B cell (primary cell): Measurements from ENCODE around the gene XPC. TPM values are rescaled to one million over a fixed set of nuclear protein-coding genes. Genes with fewer than 3 reads are reported as not detected.
A peak's percentile ranks its signal among the peaks of the same experiment; 100 is the strongest.

ENCODE experiments used
- ATAC-seq: fragments of 200-7000 bp; cut with Tn5 transposase; one replicate; pipeline ENCODE4 v1.10.0; 2021; ENCODE audit warnings: low read depth, mild to moderate bottlenecking, moderate number of reproducible peaks, moderate library complexity
- CTCF ChIA-PET: fragments of 350-600 bp; sonication (Branson Sonifier 250); formaldehyde crosslinking; loops from one replicate; lab custom pipeline; 2021; ENCODE audit warnings: antibody characterized with exemption, inconsistent platforms; lab: Charles Lee
- POLR2A ChIA-PET: fragments of 350-600 bp; sonication (Branson Sonifier 250); formaldehyde crosslinking; loops from one replicate; lab custom pipeline; 2021; ENCODE audit warnings: antibody characterized with exemption; lab: Charles Lee
- DNase-seq: peaks from one replicate; pipeline ENCODE4 v3.0.0; 2013
- H2AFZ ChIP-seq: 2 replicates; pipeline ENCODE4 v1.6.1; 2012; ENCODE audit warnings: mild to moderate bottlenecking, low read depth, low read length; ENCODE audit not compliant: insufficient read depth, poor library complexity, severe bottlenecking
- H3K27ac ChIP-seq, 2 donors: 1 replicate in 1 of 2; 2 replicates in 1 of 2; pipeline ENCODE4 v1.5.1; 2012 to 2013; ENCODE audit warnings: low read length in 2 of 2, mild to moderate bottlenecking in 2 of 2, moderate library complexity in 1 of 2
- H3K27me3 ChIP-seq, 4 experiments: fragments of 200-600 bp in 1 of 4; sonication (generic) in 1 of 4; replicated peaks in 1 of 4; 1 replicate in 2 of 4; 2 replicates in 2 of 4; pipeline versions ENCODE4 v1.6.1 to v1.7.0; 2013 to 2016; ENCODE audit warnings: low read length in 3 of 4, mild to moderate bottlenecking in 2 of 4, mixed read lengths in 1 of 4, moderate library complexity in 1 of 4; ENCODE audit not compliant: insufficient read depth in 4 of 4, control insufficient read depth in 3 of 4; ENCODE audit errors: control extremely low read depth in 1 of 4
- H3K36me3 ChIP-seq, 2 experiments: replicated peaks in 1 of 2; 1 replicate in 1 of 2; 2 replicates in 1 of 2; pipeline versions ENCODE4 v1.6.1 to v1.7.1; 2013; ENCODE audit warnings: low read length in 1 of 2; ENCODE audit not compliant: insufficient read depth in 2 of 2, control insufficient read depth in 1 of 2; ENCODE audit errors: control extremely low read depth in 1 of 2, extremely low read depth in 1 of 2
- H3K4me1 ChIP-seq, 2 donors: fragments of 200-600 bp in 1 of 2; sonication (generic) in 1 of 2; 1 replicate in 1 of 2; 2 replicates in 1 of 2; pipeline versions ENCODE4 v1.5.1 to v1.6.1; 2013 to 2017; ENCODE audit warnings: low read length in 2 of 2; ENCODE audit not compliant: control insufficient read depth in 2 of 2, insufficient read depth in 2 of 2
- H3K4me2 ChIP-seq: replicated peaks from 2 replicates; pipeline ENCODE3; 2012; ENCODE audit warnings: mild to moderate bottlenecking, low read depth, low read length; ENCODE audit not compliant: poor library complexity, severe bottlenecking
- H3K4me3 ChIP-seq, 5 experiments: fragments of 200-600 bp in 1 of 5; sonication (generic) in 1 of 5; 1 replicate in 3 of 5; 2 replicates in 2 of 5; pipeline versions ENCODE4 v1.5.1 to v1.7.0; 2011 to 2016; ENCODE audit warnings: low read length in 4 of 5, mild to moderate bottlenecking in 4 of 5, low read depth in 2 of 5, control low read depth in 1 of 5, moderate library complexity in 1 of 5; ENCODE audit not compliant: insufficient read depth in 1 of 5; ENCODE audit errors: control extremely low read depth in 1 of 5, extremely low read depth in 1 of 5
- H3K79me2 ChIP-seq: fragments of 200-600 bp; sonication (generic); one replicate; pipeline ENCODE4 v1.6.0; 2016; ENCODE audit warnings: low read length; ENCODE audit not compliant: control insufficient read depth, insufficient read depth
- H3K9ac ChIP-seq: fragments of 200-600 bp; sonication (generic); 2 replicates; pipeline ENCODE4 v1.6.1; 2017; ENCODE audit warnings: mild to moderate bottlenecking, low read length, moderate library complexity
- H3K9me3 ChIP-seq, 3 donors: one replicate each; pipeline versions ENCODE4 v1.6.1 to v1.7.1; 2013; ENCODE audit warnings: low read length in 2 of 3; ENCODE audit not compliant: control insufficient read depth in 2 of 3, insufficient read depth in 1 of 3; ENCODE audit errors: control extremely low read depth in 1 of 3
- H4K20me1 ChIP-seq: 2 replicates; pipeline ENCODE4 v1.6.0; 2012; ENCODE audit warnings: mild to moderate bottlenecking, low read length; ENCODE audit not compliant: insufficient read depth, control insufficient read depth, poor library complexity, severe bottlenecking
- H3K27ac Mint-ChIP-seq: one replicate; pipeline ENCODE4 v1.8.0; 2021; ENCODE audit warnings: mixed read lengths
- H3K27me3 Mint-ChIP-seq: one replicate; pipeline ENCODE4 v1.8.0; 2021; ENCODE audit warnings: mixed read lengths
- H3K4me1 Mint-ChIP-seq: one replicate; pipeline ENCODE4 v1.8.0; 2021; ENCODE audit warnings: mixed read lengths
- H3K4me3 Mint-ChIP-seq: one replicate; pipeline ENCODE4 v1.8.0; 2021; ENCODE audit warnings: mixed read lengths
- H3K9me3 Mint-ChIP-seq: one replicate; pipeline ENCODE4 v1.8.0; 2022; ENCODE audit warnings: mixed read lengths; ENCODE audit not compliant: insufficient read depth
- EZH2 ChIP-seq: IDR thresholded peaks from 2 replicates; pipeline ENCODE4 v1.6.1; 2012; ENCODE audit warnings: borderline replicate concordance, low read depth, mild to moderate bottlenecking, moderate library complexity, low read length; ENCODE audit not compliant: insufficient read depth, poor library complexity, severe bottlenecking
- WGBS: methylation state at CpG from one replicate; pipeline ENCODE4 v1.1.5; 2013; ENCODE audit warnings: missing lambda C conversion rate; ENCODE audit not compliant: insufficient coverage; 5-methylcytosine and 5-hydroxymethylcytosine counted together
- intact Hi-C: fragments of 100-400 bp; cut with micrococcal nuclease; formaldehyde crosslinking; loops from one replicate; pipeline ENCODE4 v1.10.0; 2022
- polyA plus RNA-seq: library from polyadenylated mRNA; depleted of rRNA; stranded (reverse); fragments of >200 nt; gene quantifications from 2 replicates; pipeline ENCODE4 v1.2.3, GENCODE V29; 2012
- total RNA-seq, 2 donors: library from RNA; stranded (reverse); fragments of 120-200 nt in 1 of 2; gene quantifications; 1 replicate in 1 of 2; 2 replicates in 1 of 2; pipeline versions ENCODE4 v1.2.3 to v1.2.4, GENCODE V29; 2013 to 2022
- TF ChIP-seq, protein P1 (sequence below): fragments of 200-600 bp; IDR thresholded peaks from one replicate; pipeline ENCODE4 v1.8.0; 2022; ENCODE audit warnings: antibody characterized with exemption, mild to moderate bottlenecking

Gene XPC
- total and polyA plus RNA-seq, 2 donors (not counting 1 experiment from before 2014, with no cell fraction given): 22.5 to 67.6 TPM

- ChIA-PET POLR2A (interaction anchor here (1.5 to 2.9 kb wide), 2 partner anchors 21 to 55 kb away, joined by 6 to 28 read pairs; partner anchors contain the start of genes LSM3 and XPC), CTCF (interaction anchor here (1.4 to 1.6 kb wide), 3 partner anchors 30 to 227 kb away, joined by 4 to 6 read pairs (median 5); no protein-coding TSS in a partner anchor)
- intact Hi-C loops: loop anchor here (1.0 to 10.0 kb wide), 8 partner anchors 21 to 1566 kb away; partner anchors contain the start of genes BTD, HACL1, LSM3 and MKRN2
- peak overlapping the region; percentile 86 for H3K9ac ChIP-seq
- H4K20me1 ChIP-seq: peaks cover 21% of the 10 kb centered on the region
- peak overlapping the region; percentile 92 for H3K27ac Mint-ChIP-seq
- peak overlapping the region; percentile 61 to 89 for H3K27ac ChIP-seq
- H3K4me1 ChIP-seq: peaks cover 24 to 32% of the 10 kb centered on the region in 2 donors
- WGBS: 46% methylated on average over 11 of the region's 15 CpGs
- peaks cover 45% of the 10 kb centered on the region for H3K4me1 Mint-ChIP-seq
- H3K4me3 ChIP-seq: peak overlapping the region; percentile 73 to 97 (median 85)
- no peaks in the 10 kb centered on the region for H3K27me3 Mint-ChIP-seq
- no peaks in the 10 kb centered on the region for H3K9me3 ChIP-seq
- H2AFZ ChIP-seq: peak overlapping the region; percentile 92
- TF ChIP-seq, protein P1, sequence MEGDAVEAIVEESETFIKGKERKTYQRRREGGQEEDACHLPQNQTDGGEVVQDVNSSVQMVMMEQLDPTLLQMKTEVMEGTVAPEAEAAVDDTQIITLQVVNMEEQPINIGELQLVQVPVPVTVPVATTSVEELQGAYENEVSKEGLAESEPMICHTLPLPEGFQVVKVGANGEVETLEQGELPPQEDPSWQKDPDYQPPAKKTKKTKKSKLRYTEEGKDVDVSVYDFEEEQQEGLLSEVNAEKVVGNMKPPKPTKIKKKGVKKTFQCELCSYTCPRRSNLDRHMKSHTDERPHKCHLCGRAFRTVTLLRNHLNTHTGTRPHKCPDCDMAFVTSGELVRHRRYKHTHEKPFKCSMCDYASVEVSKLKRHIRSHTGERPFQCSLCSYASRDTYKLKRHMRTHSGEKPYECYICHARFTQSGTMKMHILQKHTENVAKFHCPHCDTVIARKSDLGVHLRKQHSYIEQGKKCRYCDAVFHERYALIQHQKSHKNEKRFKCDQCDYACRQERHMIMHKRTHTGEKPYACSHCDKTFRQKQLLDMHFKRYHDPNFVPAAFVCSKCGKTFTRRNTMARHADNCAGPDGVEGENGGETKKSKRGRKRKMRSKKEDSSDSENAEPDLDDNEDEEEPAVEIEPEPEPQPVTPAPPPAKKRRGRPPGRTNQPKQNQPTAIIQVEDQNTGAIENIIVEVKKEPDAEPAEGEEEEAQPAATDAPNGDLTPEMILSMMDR: no peak
- no peak for TF ChIP-seq EZH2
- peaks cover 0 to 11% of the 10 kb centered on the region in 2 experiments for H3K36me3 ChIP-seq
- peak overlapping the region; percentile 97 for H3K4me3 Mint-ChIP-seq
- no peaks in the 10 kb centered on the region for H3K27me3 ChIP-seq
- H3K9me3 Mint-ChIP-seq: no peaks in the 10 kb centered on the region
- peak; percentile 23 for DNase-seq
- H3K79me2 ChIP-seq: peaks cover 76% of the 10 kb centered on the region
- ATAC-seq: no peak
- peak overlapping the region; percentile 83 for H3K4me2 ChIP-seq
These were observed 54.8 kb downstream of the XPC start for GRCh38 chr3:14123308-14124222.
